Naive thymus-derived CD4-positive, alpha-beta T cell (primary cell): ENCODE measurements around the gene POLR2C. TPM values are rescaled to one million over a fixed set of nuclear protein-coding genes. Genes with fewer than 3 reads are reported as not detected.

ENCODE experiments used
- ATAC-seq: fragments of 150-1000 bp; cut with Tn5 transposase; 2 replicates; pipeline ENCODE4 v1.10.0; 2021; ENCODE audit warnings: mild to moderate bottlenecking, moderate library complexity
- CTCF ChIA-PET: fragments of 350-600 bp; sonication (Branson Sonifier 250); formaldehyde crosslinking; loops from one replicate; lab custom pipeline; 2021; ENCODE audit warnings: antibody characterized with exemption; lab: Charles Lee
- POLR2A ChIA-PET: fragments of 350-600 bp; sonication (Branson Sonifier 250); formaldehyde crosslinking; loops from one replicate; lab custom pipeline; 2021; ENCODE audit warnings: antibody characterized with exemption, inconsistent platforms; lab: Charles Lee
- DNase-seq, 9 donors: peaks; one replicate each; pipeline versions ENCODE4 v3.0.0 to v3.0.0-alpha.2; 2020 to 2022; ENCODE audit warnings: mixed read lengths in 1 of 9
- H3K27ac ChIP-seq: one replicate; pipeline ENCODE4 v1.7.0; 2013; ENCODE audit warnings: mild to moderate bottlenecking, low read depth, low read length, moderate library complexity
- H3K27me3 ChIP-seq, 2 donors: one replicate each; pipeline ENCODE4 v1.7.0; 2013; ENCODE audit warnings: low read length in 2 of 2, mild to moderate bottlenecking in 2 of 2, moderate library complexity in 2 of 2; ENCODE audit not compliant: control insufficient read depth in 2 of 2, insufficient read depth in 2 of 2
- H3K36me3 ChIP-seq, 3 experiments: 1 replicate in 2 of 3; 2 replicates in 1 of 3; pipeline ENCODE4 v1.7.0; 2013; ENCODE audit warnings: low read length in 3 of 3, mild to moderate bottlenecking in 3 of 3, moderate library complexity in 1 of 3; ENCODE audit not compliant: insufficient read depth in 3 of 3, control insufficient read depth in 2 of 3
- H3K4me1 ChIP-seq, 2 donors: one replicate each; pipeline ENCODE4 v1.7.0; 2013; ENCODE audit warnings: low read length in 2 of 2, mild to moderate bottlenecking in 2 of 2, moderate library complexity in 1 of 2; ENCODE audit not compliant: control insufficient read depth in 2 of 2, insufficient read depth in 2 of 2
- H3K4me3 ChIP-seq: 2 replicates; pipeline ENCODE4 v1.7.0; 2013; ENCODE audit warnings: mild to moderate bottlenecking, low read length
- H3K9me3 ChIP-seq, 3 experiments: 1 replicate in 2 of 3; 2 replicates in 1 of 3; pipeline ENCODE4 v1.7.0; 2013; ENCODE audit warnings: low read length in 3 of 3; ENCODE audit not compliant: control insufficient read depth in 2 of 3
- H3K27ac Mint-ChIP-seq, 9 donors: one replicate each; pipeline ENCODE4 v1.8.0; 2020 to 2022; ENCODE audit warnings: mixed read lengths in 9 of 9, mild to moderate bottlenecking in 8 of 9, moderate library complexity in 5 of 9, inconsistent platforms in 2 of 9
- H3K27me3 Mint-ChIP-seq, 5 donors: one replicate each; pipeline ENCODE4 v1.8.0; 2021 to 2022; ENCODE audit warnings: mixed read lengths in 5 of 5, mild to moderate bottlenecking in 1 of 5
- H3K36me3 Mint-ChIP-seq, 5 donors: one replicate each; pipeline ENCODE4 v1.8.0; 2020 to 2022; ENCODE audit warnings: mixed read lengths in 5 of 5, mild to moderate bottlenecking in 3 of 5, inconsistent platforms in 1 of 5
- H3K4me1 Mint-ChIP-seq, 7 donors: one replicate each; pipeline ENCODE4 v1.8.0; 2020 to 2022; ENCODE audit warnings: mixed read lengths in 7 of 7, mild to moderate bottlenecking in 3 of 7, inconsistent platforms in 1 of 7
- H3K4me3 Mint-ChIP-seq, 10 donors: one replicate each; pipeline ENCODE4 v1.8.0; 2020 to 2022; ENCODE audit warnings: mild to moderate bottlenecking in 10 of 10, mixed read lengths in 10 of 10, moderate library complexity in 6 of 10, inconsistent platforms in 2 of 10
- H3K9me3 Mint-ChIP-seq, 11 donors: one replicate each; pipeline ENCODE4 v1.8.0; 2020 to 2022; ENCODE audit warnings: mixed read lengths in 11 of 11, mild to moderate bottlenecking in 4 of 11, inconsistent platforms in 1 of 11, moderate library complexity in 1 of 11
- intact Hi-C, 2 donors: fragments of 100-400 bp; cut with micrococcal nuclease; formaldehyde crosslinking; loops; one replicate each; pipeline ENCODE4 v1.15.1; 2023
- polyA plus RNA-seq, 2 donors: library from polyadenylated mRNA; unstranded; fragments of 300-500 nt; fragmentation: Illumina TruSeq; gene quantifications; one replicate each; pipeline ENCODE4 v1.2.3, GENCODE V29; 2021
- total RNA-seq, 6 experiments: library from RNA in 5 of 6; stranded (reverse) in 5 of 6; gene quantifications; 1 replicate in 5 of 6; 2 replicates in 1 of 6; pipeline ENCODE4 v1.2.3 and lab custom pipeline; 2021 to 2026

The POLR2C gene
- total and polyA plus RNA-seq, 7 experiments from 2014 or later, result 45.0 to 96.3 (median 72.5) TPM

DNA sequence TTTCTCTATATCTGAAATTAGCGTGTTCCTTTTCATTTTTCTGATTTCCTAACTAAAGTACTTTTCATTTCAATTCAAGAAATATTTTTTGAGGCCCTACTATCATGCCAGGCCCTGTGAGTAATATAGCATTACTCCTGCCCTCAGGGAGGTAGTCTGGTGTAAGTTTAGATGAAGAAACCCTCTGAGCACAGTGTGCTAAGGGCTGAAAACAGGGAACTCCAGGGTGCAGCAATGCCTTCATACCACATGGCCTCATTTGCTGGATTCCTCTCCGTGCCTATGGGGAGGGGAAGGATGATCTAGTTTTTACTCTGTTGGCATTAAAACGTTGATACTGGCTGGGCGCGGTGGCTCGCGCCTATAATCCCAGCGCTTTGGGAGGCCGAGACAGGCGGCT is 10.5 kb upstream of the POLR2C start:
- H3K36me3 ChIP-seq, result peaks cover 11 to 65% (median 15%) of the 10 kb centered on the region in 3 experiments
- intact Hi-C loops, result no loop called here
- no peak overlapping the region for H3K4me3 ChIP-seq
- no peaks in the 10 kb centered on the region for H3K9me3 ChIP-seq
- no peaks in the 10 kb centered on the region for H3K27me3 ChIP-seq
- CTCF ChIA-PET, result interaction anchor here (0.6 to 1.0 kb wide), 2 partner anchors 10 to 875 kb away, joined by 3 to 4 read pairs; no protein-coding TSS in a partner anchor
- Mint-ChIP-seq H3K4me1 (peaks cover 13 to 27% (median 21%) of the 10 kb centered on the region in 7 donors), H3K9me3 (no peaks in the 10 kb centered on the region), H3K4me3 (no peak overlapping the region), H3K27me3 (no peaks in the 10 kb centered on the region), H3K36me3 (peaks cover 16 to 35% (median 20%) of the 10 kb centered on the region in 5 donors), H3K27ac (no peak overlapping the region)
- ATAC-seq (no peak), DNase-seq (no peak)
- POLR2A ChIA-PET, result interaction anchor here (6.4 kb wide), 1 partner anchor 11 kb away, joined by 95 read pairs; the partner anchor contains the start of gene POLR2C
- peaks cover 0 to 9% of the 10 kb centered on the region in 2 donors for H3K4me1 ChIP-seq
- no peak overlapping the region for H3K27ac ChIP-seq

DNA sequence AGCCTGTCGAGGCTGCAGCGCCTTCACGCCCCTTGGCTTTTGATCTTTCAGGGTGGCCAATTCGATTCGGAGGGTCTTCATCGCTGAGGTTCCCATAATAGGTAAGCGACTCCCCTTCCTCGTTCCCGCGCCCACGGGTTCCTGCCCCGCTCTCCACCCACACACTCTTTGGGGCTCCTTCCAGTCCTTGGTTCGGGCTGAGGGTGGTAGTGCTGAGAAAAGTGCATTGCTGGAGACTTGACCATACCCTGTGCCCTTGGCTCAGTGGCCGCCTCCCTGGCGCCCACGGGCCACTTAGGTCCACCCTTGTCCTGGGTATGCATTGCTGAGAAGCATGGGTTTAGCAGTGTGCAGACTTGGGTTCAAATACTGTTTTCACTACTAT is 491 bp downstream of the POLR2C start:
- H3K9me3 Mint-ChIP-seq, result peaks cover 0 to 2% (median 0%) of the 10 kb centered on the region in 11 donors
- Histone ChIP-seq H3K27ac (peak overlapping the region; percentile 77), H3K4me3 (peak overlapping the region; percentile 86), H3K36me3 (peaks cover 9 to 71% (median 18%) of the 10 kb centered on the region in 3 experiments), H3K27me3 (no peaks in the 10 kb centered on the region), H3K9me3 (no peaks in the 10 kb centered on the region), H3K4me1 (peaks cover 17 to 23% of the 10 kb centered on the region in 2 donors)
- H3K27me3 Mint-ChIP-seq, result no peaks in the 10 kb centered on the region
- DNase-seq, result no peak
- H3K27ac Mint-ChIP-seq, result peak overlapping the region; percentile 93 to 100 (median 99)
- intact Hi-C loops, result loop anchor here (1.0 to 5.0 kb wide), 9 partner anchors 16 to 277 kb away; partner anchors contain the start of genes CIAPIN1 (in 2 of the 2), COQ9 (in 2 of the 2), CCDC102A (in 1 of the 2) and DOK4 (in 1 of the 2)
- peaks cover 8 to 39% (median 16%) of the 10 kb centered on the region in 5 donors for H3K36me3 Mint-ChIP-seq
- H3K4me1 Mint-ChIP-seq, result peaks cover 22 to 48% (median 37%) of the 10 kb centered on the region in 7 donors
- ChIA-PET POLR2A (interaction anchor here (0.5 to 5.8 kb wide), 17 partner anchors 9 to 250 kb away, joined by 3 to 95 read pairs (median 3); partner anchors contain the start of genes ADGRG5, CIAPIN1, COQ9 and DOK4), CTCF (interaction anchor here (0.7 to 1.8 kb wide), 3 partner anchors 11 to 15 kb away, joined by 3 to 7 read pairs (median 4); partner anchors contain the start of genes CIAPIN1 and COQ9)
- ATAC-seq, result no peak
- peak overlapping the region; percentile 79 to 100 (median 98) for H3K4me3 Mint-ChIP-seq

DNA sequence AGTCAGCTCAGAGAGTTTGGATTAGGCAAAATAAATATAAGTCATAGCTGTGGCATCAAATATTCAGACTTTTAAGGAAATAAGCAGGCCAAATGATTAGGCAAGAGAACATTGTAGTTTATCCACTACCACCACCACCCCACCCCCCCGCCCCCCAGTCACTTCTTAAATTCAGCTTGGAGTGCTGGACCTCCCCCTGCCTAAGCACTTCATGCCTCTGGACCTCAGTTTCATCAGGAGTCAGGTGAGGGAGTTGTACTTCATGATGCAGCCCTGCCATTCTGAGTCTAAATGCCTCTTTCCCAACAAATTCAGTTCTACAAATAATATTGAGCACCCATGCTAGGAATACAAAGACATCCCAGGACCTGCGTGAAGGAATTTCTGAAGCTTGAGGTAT is 2.0 kb downstream of the POLR2C start:
- peak overlapping the region in 6 of 9 donors; percentile 72 to 100 (median 91) for H3K27ac Mint-ChIP-seq
- Histone ChIP-seq H3K36me3 (peaks cover 16 to 71% (median 24%) of the 10 kb centered on the region in 3 experiments), H3K9me3 (no peaks in the 10 kb centered on the region), H3K27ac (no peak overlapping the region), H3K4me1 (peaks cover 17 to 23% of the 10 kb centered on the region in 2 donors), H3K27me3 (no peaks in the 10 kb centered on the region), H3K4me3 (no peak overlapping the region)
- ATAC-seq (no peak), DNase-seq (no peak)
- H3K4me1 Mint-ChIP-seq, result peaks cover 22 to 48% (median 38%) of the 10 kb centered on the region in 7 donors
- H3K36me3 Mint-ChIP-seq, result peaks cover 8 to 48% (median 19%) of the 10 kb centered on the region in 5 donors
- peak overlapping the region in 7 of 10 donors; percentile 43 to 100 (median 96) for H3K4me3 Mint-ChIP-seq
- H3K9me3 Mint-ChIP-seq, result peaks cover 0 to 2% (median 0%) of the 10 kb centered on the region in 11 donors
- no peaks in the 10 kb centered on the region for H3K27me3 Mint-ChIP-seq
- ChIA-PET CTCF (interaction anchor here (0.5 to 1.1 kb wide), 4 partner anchors 17 to 156 kb away, joined by 3 to 6 read pairs (median 3); partner anchors contain the start of genes CIAPIN1 and COQ9), POLR2A (interaction anchor here (0.6 to 5.8 kb wide), 6 partner anchors 11 to 528 kb away, joined by 3 to 95 read pairs (median 3); partner anchors contain the start of genes CIAPIN1 and COQ9)
- intact Hi-C loops, result loop anchor here in 1 of 2 donors (5.0 kb wide), 1 partner anchor 53 kb away; no protein-coding TSS in a partner anchor

DNA sequence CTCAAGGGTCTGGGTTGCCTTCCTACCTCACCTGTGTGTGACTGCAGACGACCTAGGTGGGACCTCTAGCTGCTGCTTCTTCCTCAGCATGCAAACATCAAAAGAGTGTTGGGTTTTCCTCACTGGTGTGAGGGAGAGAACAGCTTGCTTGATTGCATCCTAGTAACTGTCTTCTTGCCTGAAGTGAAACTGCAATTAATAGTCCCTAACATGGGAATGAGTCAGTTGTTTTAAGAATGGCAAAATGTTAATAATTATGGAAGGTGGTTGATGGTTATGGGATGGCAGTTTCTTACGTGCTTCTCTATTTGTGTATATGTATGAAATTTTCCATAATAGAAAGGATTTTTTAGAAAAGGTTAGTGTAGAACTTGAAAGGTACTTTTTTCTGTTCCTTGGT is 5.9 kb downstream of the POLR2C start:
- Histone ChIP-seq H3K4me3 (no peak overlapping the region), H3K9me3 (no peaks in the 10 kb centered on the region), H3K36me3 (peaks cover 26 to 91% (median 32%) of the 10 kb centered on the region in 3 experiments), H3K27me3 (no peaks in the 10 kb centered on the region), H3K4me1 (peaks cover 14 to 16% of the 10 kb centered on the region in 2 donors), H3K27ac (no peak overlapping the region)
- no peaks in the 10 kb centered on the region for H3K27me3 Mint-ChIP-seq
- intact Hi-C loops, result no loop called here
- no peak overlapping the region for H3K27ac Mint-ChIP-seq
- H3K36me3 Mint-ChIP-seq, result peaks cover 4 to 57% (median 16%) of the 10 kb centered on the region in 5 donors
- H3K9me3 Mint-ChIP-seq, result peaks cover 0 to 2% (median 0%) of the 10 kb centered on the region in 11 donors
- H3K4me3 Mint-ChIP-seq, result no peak overlapping the region
- CTCF ChIA-PET, result interaction anchor here (0.6 kb wide), 1 partner anchor 37 kb away, joined by 4 read pairs; no protein-coding TSS in a partner anchor
- ATAC-seq (no peak), DNase-seq (no peak)
- POLR2A ChIA-PET, result no interaction called here
- H3K4me1 Mint-ChIP-seq, result peaks cover 29 to 35% (median 32%) of the 10 kb centered on the region in 7 donors

DNA sequence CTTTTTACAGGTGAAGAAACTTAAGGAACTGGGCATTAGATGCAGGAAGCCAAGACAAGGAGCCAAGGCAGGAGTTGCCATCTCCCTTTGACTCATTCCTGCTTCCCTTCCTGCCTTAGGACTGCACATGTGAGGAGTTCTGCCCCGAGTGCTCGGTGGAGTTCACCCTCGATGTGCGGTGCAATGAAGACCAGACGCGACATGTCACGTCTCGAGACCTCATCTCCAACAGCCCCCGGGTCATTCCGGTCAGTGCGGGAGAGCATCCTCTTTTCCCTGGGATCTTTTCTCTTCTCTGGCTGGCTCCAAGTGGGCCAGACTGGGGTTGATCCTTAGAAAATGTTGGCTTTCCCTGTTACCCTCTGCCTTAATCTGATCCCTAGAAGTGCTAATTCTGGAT is 6.6 kb downstream of the POLR2C start:
- intact Hi-C loops, result no loop called here
- ChIA-PET CTCF (no interaction called here), POLR2A (no interaction called here)
- H3K9me3 Mint-ChIP-seq, result peaks cover 0 to 2% (median 0%) of the 10 kb centered on the region in 11 donors
- peaks cover 7 to 10% of the 10 kb centered on the region in 2 donors for H3K4me1 ChIP-seq
- no peak overlapping the region for H3K4me3 Mint-ChIP-seq
- H3K27ac Mint-ChIP-seq, result no peak overlapping the region
- no peaks in the 10 kb centered on the region for H3K9me3 ChIP-seq
- peaks cover 4 to 55% (median 15%) of the 10 kb centered on the region in 5 donors for H3K36me3 Mint-ChIP-seq
- H3K4me3 ChIP-seq, result no peak overlapping the region
- peaks cover 26 to 91% (median 32%) of the 10 kb centered on the region in 3 experiments for H3K36me3 ChIP-seq
- no peaks in the 10 kb centered on the region for H3K27me3 ChIP-seq
- no peak overlapping the region for H3K27ac ChIP-seq
- H3K27me3 Mint-ChIP-seq, result no peaks in the 10 kb centered on the region
- H3K4me1 Mint-ChIP-seq, result peaks cover 22 to 29% (median 27%) of the 10 kb centered on the region in 7 donors
- ATAC-seq (no peak), DNase-seq (peak in 1 of 9 donors; percentile 8)

DNA sequence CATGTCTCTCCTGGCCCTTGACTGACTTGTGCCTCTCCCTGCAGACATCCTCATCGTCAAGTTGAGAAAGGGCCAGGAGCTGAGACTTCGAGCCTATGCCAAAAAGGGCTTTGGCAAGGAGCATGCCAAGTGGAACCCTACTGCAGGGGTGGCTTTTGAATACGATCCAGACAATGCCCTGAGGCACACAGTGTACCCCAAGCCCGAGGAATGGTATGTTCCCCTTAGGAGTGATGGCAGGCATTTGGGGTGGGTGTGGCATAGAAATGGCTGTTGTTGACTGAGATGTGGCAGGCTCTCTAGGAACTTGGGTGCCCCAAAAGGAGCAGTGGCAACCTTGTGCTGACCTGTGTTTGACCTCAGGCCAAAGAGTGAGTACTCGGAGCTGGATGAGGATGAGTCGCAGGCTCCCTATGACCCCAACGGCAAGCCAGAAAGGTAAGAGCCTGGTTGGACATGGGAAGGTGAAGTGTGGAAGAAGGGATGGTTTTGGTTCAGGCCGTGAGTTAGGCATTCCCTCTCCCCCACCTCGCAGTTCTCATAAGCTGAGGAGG is 7.5 kb downstream of the POLR2C start:
- H3K27ac ChIP-seq, result no peak overlapping the region
- peaks cover 1 to 3% of the 10 kb centered on the region in 2 donors for H3K4me1 ChIP-seq
- intact Hi-C loops, result no loop called here
- H3K4me1 Mint-ChIP-seq, result peaks cover 13 to 22% (median 19%) of the 10 kb centered on the region in 7 donors
- H3K27ac Mint-ChIP-seq, result no peak overlapping the region
- ATAC-seq, result no peak
- POLR2A ChIA-PET, result interaction anchor here (1.9 kb wide), 1 partner anchor 17 kb away, joined by 5 read pairs; the partner anchor contains the start of gene DOK4
- no peaks in the 10 kb centered on the region for H3K9me3 Mint-ChIP-seq
- no peaks in the 10 kb centered on the region for H3K27me3 ChIP-seq
- no peaks in the 10 kb centered on the region for H3K27me3 Mint-ChIP-seq
- peaks cover 4 to 47% (median 12%) of the 10 kb centered on the region in 5 donors for H3K36me3 Mint-ChIP-seq
- no peak overlapping the region for H3K4me3 ChIP-seq
- CTCF ChIA-PET, result no interaction called here
- H3K36me3 ChIP-seq, result peaks cover 26 to 84% (median 32%) of the 10 kb centered on the region in 3 experiments
- no peak for DNase-seq
- H3K4me3 Mint-ChIP-seq, result no peak overlapping the region
- H3K9me3 ChIP-seq, result no peaks in the 10 kb centered on the region
